CD4-positive, alpha-beta T cell treated with Interleukin-17A for 4 hours (primary cell): ENCODE results near the gene GANAB.
A peak's percentile ranks its signal among the peaks of the same experiment; 100 is the strongest.
"Not testable (repeated sequence)": the region's sequence is repeated elsewhere in the genome, so short reads cannot be mapped to it uniquely, and the experiment has no call there.

ENCODE experiments used
- DNase-seq: peaks from one replicate; pipeline ENCODE4 v3.0.0-alpha.2; 2020; ENCODE audit warnings: mixed read lengths

Gene GANAB

DNA sequence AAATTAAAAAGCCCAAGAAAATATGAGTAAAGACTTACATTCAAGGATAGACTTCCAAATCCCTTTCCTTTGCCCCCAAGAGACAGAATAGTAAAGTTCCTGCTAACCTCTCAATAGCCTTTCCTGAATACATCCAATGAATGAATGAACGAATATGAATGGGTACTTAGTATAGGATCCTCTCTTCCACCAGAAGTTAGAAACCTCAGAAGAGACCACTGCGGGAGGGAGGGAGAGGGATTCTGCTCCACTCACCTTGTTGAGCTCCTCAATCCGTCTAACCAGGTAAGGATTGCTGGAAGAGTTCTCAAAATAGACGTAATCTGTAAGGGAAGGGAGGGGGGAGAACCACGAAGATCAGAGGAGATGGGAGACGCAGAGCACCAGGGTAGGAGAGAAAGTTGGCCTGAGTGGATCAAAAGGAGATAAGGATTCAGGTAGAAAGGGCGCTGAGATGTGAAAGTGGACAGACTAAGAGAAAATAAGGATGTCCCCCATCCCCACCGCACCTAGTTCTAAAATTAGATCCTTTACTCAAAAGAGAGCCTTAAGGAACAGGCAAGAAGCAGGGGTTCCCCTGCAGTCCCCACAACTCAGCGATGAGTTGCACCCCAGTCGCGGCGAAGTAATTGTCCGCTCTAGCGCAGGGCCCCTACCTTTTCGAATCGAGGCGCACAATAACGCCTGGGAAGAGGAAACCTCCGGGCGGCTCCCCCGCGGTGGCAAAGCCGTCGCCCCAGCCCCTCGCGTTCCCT is 45.9 kb downstream of the GANAB start:
- no peak for DNase-seq

DNA sequence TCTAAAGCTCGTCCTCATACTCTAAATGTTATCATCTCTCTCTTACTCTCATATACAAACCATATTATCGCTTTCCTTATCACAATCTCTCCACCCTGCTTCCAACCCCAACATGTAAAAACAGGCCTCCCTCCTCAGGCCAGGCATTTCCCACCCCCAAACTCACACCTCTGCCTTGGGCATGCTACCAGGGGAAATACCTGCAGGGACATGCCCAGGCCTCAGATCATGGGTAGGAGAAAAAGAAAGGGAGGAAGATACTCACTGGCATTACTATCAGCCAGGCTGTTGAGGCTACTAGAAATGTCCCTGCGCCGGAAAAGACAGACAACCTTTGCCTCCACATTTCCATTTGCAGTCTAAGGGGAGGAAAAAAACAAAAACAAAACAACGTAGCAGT is 46.5 kb downstream of the GANAB start:
- no peak for DNase-seq

DNA sequence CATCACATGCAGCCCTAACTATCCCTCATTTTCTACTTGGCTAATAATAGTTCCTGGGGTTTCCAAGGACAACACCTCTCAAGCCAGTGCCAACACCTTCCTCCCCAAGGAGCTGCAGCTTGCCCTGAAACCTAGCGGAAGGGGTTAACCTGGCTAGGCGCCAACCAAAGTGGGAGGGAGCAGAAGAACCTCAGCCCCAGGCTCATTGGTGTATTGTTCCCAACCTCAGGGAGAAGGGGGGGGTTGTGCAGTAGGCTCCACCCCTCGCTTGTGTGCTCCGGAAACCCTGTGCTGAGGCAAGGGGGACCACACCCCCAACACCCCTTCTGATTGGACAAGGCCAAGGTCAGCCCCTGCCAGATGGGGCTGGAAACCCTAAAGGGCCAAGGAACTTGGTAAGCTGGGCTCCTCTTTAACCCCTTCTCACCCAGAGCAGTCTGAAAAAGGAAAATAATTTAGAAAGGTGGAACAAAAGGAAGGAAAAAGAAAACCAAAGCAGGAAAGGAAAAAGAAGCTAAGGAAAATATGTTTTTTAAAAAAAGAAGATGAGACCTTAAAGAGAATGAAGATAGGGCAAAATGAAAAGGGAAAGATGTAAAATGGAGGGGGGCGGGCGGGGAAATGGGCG is 47.2 kb downstream of the GANAB start:
- peak; percentile 97 for DNase-seq

DNA sequence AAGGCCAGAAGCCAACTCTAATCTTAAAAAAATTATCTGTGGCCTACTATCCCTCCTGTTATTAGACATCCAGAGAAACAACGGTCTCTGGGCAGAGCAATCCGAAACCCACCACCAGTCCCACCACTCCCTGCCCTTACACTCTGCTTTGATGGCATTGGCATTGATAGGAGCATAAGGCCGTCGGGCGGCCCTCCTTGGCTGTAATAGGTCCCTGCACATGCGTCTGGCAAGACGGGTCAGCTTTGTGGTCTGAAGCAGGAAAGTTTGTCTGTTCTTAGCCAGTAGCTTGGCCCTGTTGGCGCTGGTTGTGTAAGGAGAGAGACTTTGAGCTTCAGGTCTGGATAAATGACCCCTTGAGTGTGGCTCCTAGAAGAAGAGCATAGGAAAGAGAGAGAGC is 51.3 kb downstream of the GANAB start:
- no peak for DNase-seq

DNA sequence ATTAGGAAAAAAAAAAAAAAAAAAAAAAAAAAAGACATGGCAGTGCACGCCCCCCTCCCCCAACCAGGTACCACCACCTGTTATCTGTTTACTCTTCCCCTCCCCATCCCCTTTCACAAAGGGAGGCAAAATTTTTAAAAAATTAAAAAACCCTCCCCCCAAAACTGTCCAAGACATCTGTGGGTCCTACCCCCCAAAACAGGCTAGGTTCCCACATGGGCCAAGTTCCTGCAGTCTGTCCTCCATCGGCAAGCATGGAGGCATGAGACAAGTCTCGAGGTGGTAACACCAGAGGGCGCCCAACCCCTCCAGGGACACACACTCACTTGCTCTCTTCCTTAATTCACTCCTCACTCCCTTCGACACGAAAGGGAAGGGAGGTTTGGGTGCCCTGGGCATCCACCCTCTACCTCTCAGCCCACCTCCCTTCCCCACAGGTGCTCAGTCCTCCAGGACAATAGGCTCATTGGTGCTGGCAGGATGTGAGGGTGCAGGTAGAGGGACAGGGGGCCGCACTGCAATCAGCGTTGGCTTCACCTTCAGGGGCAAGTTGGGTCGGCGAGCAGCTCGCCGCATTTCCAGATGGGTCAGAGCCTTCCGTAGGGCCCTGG is 52.9 kb downstream of the GANAB start:
- DNase-seq, result peak; percentile 87

DNA sequence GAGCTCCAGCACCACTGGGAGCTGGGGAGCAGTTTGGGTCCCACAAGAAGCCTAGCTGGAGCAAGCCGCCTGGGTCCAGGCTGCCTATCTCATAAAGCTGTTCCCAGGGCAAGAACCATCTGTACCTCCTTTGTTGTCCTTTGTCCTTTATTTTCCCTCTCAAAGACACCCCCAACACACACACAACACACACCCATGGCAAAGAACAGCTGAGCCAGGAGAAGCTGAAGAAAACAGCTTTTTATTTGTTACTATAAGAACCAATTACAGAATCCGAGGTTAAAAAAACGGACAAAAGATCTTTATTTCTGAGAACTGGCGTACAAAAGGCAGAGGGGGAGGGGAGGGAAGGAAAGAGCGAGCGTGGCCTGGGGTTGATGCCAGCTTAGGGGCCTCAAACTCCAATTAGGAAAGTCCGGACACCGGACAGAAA is 53.4 kb downstream of the GANAB start:
- DNase-seq, result no peak

DNA sequence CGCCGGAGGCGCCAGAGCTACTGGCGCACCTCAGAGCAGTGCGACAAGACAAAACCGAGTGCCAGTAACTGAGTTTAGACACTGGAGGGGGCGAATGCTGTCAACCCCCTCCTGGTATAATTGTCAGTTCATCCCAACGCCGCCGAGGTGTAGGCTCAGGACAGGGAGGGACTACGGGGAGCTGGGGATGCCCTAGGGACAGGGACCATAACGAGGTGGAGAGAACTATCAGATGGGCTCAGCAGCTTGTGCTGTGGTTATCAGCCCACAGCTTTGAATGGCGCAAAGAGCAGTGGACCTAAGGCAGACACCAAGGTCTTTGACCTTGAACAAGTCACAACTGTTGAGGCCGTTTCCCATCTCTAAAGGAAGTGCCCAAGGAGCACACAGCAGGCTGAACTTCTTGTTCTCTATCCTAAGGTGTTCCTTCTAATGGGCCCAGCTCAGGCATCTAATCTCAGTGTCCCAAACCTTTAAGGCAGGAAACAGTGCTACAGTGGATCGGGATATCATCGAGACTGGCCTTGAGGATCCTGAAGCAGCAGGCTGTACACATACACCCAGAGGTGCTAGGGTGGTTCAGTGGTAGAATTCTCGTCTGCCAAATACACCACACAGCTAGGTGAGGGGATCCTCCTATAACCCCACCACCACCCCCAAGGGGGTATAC is 54.1 kb downstream of the GANAB start:
- DNase-seq, result no peak

DNA sequence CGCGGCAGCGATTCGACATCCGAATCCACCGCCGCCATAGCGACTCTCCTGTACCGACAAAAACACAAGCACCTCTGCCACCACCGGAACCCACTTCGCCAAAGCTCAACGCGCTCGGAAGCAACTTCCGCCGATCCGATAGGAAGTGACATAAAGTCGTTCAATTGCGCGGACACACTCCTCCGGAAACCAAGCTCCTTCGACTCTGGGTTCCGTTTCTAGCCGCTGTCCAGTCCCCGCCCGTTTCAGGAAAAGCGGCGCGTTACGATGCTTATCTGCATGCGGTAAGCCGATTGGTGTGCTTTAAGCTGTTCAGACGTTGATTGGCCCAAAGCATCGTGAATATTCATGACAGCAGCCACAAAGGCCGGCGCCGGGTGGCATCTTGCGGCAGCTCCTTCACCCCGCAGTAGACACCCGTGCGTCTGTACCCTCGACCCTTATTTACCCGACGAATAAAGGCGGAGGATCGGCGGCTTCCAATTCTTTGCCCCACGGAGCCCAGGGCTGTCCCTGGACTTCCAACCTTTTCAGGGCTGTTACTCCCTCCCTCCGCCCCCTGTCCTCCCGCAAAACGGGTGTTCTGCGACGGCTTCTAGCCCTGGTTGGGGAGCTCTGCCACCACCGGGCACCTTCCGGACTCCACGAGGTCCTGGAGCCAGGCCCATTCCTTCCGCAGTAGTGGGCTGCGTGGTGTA is 54.8 kb downstream of the GANAB start, which contains the start of gene TUT1:
Gene TUT1, minus strand, starts transcription at position 76 of the 698 bp plus-strand sequence. Its CDS starts 38 bp downstream, at position 38.
- peak; percentile 95 for DNase-seq

DNA sequence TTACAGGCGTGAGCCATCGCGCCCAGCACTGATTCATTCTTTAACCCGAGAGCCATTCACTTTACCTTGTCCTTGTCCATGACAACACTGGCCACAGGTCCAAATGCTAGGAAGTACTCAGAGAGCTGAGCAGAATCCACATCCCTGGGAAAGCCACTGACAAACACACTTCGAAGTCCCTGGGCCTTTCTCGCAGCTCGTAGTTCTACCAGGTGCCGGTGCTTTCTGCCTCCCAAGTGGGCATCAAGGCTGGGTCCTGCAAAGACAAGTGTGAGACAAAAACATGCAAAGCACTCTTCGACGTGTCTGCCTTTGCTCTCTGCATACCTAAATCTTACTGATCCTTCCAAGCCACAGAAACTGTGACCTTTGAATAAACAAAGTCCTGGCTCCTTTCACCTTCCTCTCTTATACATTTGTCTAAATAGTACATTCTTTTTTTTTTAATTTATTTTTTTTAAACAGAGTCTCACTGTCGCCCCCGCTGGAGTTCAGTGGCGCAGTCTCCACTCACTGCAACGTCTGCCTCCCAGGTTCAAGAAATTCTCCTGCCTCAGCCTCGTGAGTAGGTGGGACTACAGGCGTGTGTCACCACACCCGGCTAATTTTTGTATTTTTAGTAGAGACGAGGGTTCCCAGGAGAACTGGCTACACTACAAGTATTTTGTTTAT is 57.3 kb downstream of the GANAB start:
- no peak for DNase-seq

DNA sequence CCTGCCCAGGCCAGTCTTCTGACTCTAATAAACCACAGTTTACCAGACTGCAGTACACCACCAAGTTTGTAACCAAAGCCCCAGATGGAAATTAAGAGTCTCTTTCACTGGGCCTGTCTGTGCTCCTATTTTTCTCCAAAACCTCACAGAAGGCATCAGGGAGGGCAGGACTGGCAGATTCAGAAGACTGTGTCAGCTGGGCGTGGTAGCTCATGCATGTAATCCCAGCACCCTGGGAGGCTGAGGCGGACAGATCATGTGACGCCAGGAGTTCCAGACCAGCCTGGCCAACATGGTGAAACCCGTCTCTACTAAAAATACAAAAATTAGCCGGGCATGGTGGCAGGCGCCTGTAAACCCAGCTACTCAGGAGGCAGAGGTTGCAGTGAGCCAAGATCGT is 61.1 kb downstream of the GANAB start:
- not testable (repeated sequence) for DNase-seq

DNA sequence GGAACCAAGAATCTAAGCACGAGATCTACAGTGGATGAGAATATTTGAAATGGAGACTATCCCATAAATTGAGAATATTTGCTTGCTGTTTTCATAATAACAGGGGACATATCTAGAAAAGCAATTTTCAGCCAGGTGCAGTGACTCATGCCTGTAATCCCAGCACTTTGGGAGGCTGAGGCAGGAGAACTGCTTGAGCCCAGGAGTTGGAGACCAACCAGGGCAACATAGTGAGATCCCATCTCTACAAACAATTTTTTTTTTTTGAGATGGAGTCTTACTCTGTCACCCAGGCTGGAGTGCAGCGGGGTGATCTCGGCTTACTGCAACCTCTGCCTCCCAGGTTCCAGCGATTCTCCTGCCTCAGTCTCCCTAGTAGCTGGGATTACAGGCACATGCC is 64.7 kb downstream of the GANAB start:
- not testable (repeated sequence) for DNase-seq

DNA sequence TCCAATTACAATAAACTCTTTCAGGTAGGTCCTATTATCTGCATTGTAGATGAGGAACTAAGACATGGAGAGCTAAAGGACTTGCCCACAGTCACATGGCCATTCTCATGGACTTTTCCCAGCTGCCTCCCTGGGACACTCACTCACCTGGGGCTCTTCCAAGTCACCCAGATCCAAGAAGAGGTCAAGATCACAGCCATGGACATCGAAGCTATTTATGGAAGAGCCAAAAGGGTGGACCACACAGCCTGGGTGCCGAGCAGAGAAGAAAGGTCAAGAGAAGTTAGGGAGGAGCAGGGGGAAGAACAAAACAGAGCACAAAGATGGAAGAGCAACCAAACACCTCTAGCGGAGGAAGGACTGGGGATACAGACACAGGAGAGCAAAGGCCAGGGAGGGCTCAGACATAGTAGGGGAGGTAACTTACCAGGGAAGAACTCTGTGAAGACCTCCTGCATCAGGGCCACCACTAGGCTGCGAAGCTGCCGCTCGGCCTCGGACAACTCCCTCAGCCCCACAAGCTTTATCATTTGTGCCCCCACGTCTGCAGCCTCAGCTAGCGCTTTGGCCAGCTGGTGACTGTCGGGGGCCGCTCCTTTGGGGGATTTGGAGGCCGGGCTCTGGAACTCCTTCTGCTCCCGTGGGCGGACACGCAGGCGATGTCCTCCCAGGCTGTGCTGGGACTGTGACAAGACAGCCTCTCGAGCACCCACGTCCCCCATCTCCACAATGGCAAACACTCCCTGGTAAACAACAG is 65.3 kb downstream of the GANAB start:
- DNase-seq, result no peak

DNA sequence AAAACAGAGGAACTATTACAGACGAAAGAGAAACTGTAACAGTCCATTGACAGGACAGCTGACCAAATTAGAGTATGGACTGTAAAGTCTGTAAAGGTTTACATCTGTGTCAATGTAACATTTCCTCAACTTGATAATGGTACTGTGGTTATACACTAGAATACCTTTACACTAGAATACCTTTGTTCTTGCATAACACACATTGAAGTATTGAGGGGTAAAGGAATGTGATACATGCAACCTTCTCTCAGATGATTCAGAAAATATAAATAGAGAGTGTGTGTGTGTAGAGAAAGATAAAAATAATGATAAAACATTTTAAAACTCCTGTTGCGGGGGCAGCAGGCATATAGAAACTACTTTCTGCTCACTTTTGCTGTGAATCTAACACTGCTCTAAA is 67.2 kb downstream of the GANAB start:
- DNase-seq, result no peak

DNA sequence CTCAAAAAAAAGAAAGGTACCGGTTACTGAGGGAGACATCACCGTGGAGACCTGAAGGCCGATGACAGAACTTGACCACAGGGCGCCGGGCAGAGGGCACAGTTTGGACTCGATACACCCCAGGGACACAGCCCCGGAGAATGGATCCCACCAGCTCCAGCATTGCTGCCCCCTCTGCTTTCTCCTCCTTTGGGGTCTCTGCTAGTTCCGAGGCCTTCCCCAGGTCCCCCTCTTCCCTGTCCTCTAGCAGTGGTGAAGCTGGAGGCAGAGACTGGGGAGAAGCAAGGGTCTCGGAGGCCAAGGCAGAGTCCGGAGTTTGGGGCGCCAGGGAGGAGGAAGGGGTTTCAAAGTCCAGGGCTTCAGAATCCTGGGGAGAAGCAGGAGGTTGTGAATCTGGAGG is 67.9 kb downstream of the GANAB start:
- DNase-seq, result no peak

DNA sequence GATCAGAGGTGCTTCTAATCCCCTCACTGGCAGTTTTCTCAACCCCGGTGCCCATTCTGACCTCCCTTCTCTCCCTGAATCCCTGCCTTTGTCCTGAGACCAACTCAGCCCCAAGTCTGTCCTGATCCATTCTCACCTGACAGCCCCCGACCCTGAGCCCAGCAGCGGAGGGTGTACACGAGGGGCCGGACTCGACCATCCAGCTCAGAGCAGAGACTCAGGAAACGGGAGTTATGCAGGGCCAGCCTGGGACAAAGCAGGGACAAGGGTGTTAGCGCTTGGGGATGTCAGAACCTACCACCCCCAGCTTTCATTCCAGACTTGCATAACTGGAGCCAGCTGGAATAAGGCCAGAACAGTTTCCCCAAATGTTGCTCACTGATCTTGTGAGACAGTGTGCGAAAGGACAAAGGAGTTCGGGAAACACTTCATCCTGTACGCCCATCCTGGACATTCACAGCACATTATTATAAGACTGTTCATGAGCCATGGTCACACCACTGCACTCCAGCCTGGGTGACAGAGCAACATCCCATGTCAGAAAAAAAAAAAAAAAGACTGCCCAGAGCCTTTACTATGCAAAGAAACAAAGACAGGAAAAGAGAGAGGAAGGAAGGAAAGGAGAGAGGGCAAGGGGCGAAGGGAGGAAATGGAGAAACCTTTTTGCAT is 69.2 kb downstream of the GANAB start:
- no peak for DNase-seq

DNA sequence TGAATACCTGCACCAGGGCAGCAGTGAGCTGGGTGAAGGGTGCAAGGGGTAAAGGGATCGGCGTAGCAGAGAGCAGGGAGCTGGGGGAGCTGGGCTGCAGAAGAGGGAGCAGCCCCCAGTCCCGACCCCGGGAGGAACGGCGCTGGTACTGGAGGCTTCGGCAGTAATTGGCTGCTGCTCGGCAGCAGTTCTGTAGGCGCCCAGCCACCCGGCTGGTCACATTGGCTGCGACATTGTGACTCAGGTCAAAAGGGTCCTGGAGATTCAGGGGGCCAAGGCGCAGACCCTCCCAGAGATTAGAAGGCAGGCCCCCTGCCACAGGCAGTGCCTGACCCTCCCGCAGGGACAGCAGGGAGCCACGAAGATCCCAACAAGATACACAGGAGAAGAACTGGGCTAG is 70.6 kb downstream of the GANAB start:
- DNase-seq, result no peak

DNA sequence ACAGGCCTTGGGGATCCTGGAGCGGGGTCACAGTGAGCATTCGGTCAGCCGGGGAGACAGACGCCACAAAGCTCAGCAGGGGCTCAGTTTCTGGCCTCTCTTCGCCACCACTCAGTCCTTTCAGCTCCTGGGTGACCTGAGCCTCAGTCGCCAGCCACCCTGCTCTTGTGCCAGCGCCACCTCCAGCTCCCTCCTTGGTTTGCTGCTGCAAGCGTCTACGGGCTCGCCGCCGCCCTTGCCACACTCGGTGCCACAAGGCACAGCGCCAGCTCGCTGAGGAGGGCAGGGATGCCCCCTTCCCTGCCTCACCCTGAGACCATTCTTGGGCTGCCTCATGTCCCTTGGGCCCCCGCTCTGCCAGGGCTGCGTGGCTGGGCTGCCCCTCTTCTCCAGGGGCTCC is 71.3 kb downstream of the GANAB start:
- no peak for DNase-seq
